ENCODE results near the gene TRIM45.

Gene TRIM45

GRCh38 chr1:117096951-117097408 lies 24.6 kb downstream of the TRIM45 start:
- DNase-seq, result no peak

- no peak for DNase-seq
These were observed 26.5 kb downstream of the TRIM45 start for GRCh38 chr1:117094841-117095604.

- DNase-seq, result no peak
These were observed 27.5 kb downstream of the TRIM45 start for GRCh38 chr1:117093870-117094621.

GRCh38 chr1:117093091-117093534 lies 28.4 kb downstream of the TRIM45 start:
- no peak for DNase-seq

GRCh38 chr1:117092594-117092993 lies 29.0 kb downstream of the TRIM45 start:
- no peak for DNase-seq

GRCh38 chr1:117089996-117090395 lies 31.6 kb downstream of the TRIM45 start:
- no peak for DNase-seq

- no peak for DNase-seq
These were observed 33.9 kb downstream of the TRIM45 start for GRCh38 chr1:117087686-117088085.

- DNase-seq, result no peak
These were observed 37.3 kb downstream of the TRIM45 start for GRCh38 chr1:117084231-117084630.

- DNase-seq, result no peak
These were observed 41.8 kb downstream of the TRIM45 start for GRCh38 chr1:117079737-117080136.

GRCh38 chr1:117077267-117077666 lies 44.3 kb downstream of the TRIM45 start:
- no peak for DNase-seq

- DNase-seq, result no peak
These were observed 44.9 kb downstream of the TRIM45 start for GRCh38 chr1:117076648-117077047.

- no peak for DNase-seq
These were observed 51.4 kb downstream of the TRIM45 start for GRCh38 chr1:117070124-117070523.

GRCh38 chr1:117069220-117069844 lies 52.2 kb downstream of the TRIM45 start:
- no peak for DNase-seq

- DNase-seq, result no peak
These were observed 53.0 kb downstream of the TRIM45 start for GRCh38 chr1:117068580-117068979.

GRCh38 chr1:117067533-117068370 lies 53.8 kb downstream of the TRIM45 start:
- DNase-seq, result peak; percentile 42

- DNase-seq, result no peak
These were observed 55.2 kb downstream of the TRIM45 start for GRCh38 chr1:117066367-117066766.

GRCh38 chr1:117061986-117062415 lies 59.5 kb downstream of the TRIM45 start:
- DNase-seq, result no peak

All from NCI-H1092 (cell line).